GM23338 (cell line): Measurements from ENCODE around the gene SRPK1.

Experiments used
- CTCF ChIP-seq, 2 experiments: fragments of 200-600 bp in 1 of 2; sonication (generic) in 1 of 2; conservative IDR thresholded peaks; 2 replicates each; pipeline versions ENCODE4 v1.5.1 to v1.6.1; 2016 to 2017; ENCODE audit warnings: antibody characterized with exemption in 2 of 2, low read depth in 2 of 2, mild to moderate bottlenecking in 2 of 2, moderate library complexity in 1 of 2
- POLR2AphosphoS5 ChIP-seq: IDR thresholded peaks from 2 replicates; pipeline ENCODE4 v1.6.1; 2016; ENCODE audit warnings: antibody characterized with exemption, low read depth

GRCh38 chr6:35892482-35892881 is 28.4 kb downstream of the SRPK1 start:
- no peak for TF ChIP-seq CTCF (conservative IDR thresholded peaks at IDR 0.05; ENCODE audit: low read depth in 2 of 2)
- no peak for TF ChIP-seq POLR2AphosphoS5
